NCI-H1930 (cell line): ENCODE measurements around the gene RANBP1.

Experiments
- DNase-seq, 2 experiments: peaks; one replicate each; lab custom pipeline; 2025; lab: John Stamatoyannopoulos, UW

RANBP1 gene

GRCh38 chr22:20123366-20124082 is 7.6 kb downstream of the RANBP1 start:
- DNase-seq, result no peak

DNA sequence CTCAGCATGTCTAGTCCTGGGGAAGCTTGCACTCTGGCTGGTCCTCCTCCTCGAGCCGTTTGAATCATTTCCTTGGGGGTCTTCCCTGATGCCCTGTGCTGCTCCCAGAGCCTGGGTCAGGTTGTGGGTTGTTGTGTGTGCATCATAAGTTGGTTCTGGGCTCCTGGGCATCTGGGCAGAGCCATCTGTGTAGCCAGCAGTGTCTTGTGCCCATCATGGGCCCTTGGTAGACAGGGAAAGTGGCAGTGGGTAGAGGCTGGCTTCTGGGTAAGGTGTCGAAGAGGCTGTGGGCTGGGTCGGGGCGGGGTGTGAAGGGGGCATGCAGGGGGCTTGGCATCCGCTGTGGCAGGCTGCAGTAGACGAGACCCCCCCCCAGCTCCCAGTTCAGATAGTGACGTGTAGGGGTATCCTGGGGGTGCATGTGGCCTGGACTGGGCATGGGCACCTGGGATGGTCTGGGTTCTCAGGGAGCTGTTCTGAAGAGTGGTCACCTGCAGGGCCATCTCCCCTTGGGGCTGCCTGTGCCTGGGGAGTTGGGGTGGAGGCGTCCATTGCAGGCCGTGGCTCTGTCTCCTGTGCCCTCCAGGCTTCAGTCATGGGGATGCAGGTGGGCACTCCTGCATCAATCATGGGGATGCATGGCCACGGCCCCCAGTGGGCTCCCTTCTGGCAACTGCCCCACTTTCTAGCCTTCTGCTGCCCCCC is 8.3 kb downstream of the RANBP1 start:
- no peak for DNase-seq

GRCh38 chr22:20125201-20126174 is 9.6 kb downstream of the RANBP1 start:
- no peak for DNase-seq

GRCh38 chr22:20126284-20127029 is 10.6 kb downstream of the RANBP1 start:
- DNase-seq, result no peak

DNA sequence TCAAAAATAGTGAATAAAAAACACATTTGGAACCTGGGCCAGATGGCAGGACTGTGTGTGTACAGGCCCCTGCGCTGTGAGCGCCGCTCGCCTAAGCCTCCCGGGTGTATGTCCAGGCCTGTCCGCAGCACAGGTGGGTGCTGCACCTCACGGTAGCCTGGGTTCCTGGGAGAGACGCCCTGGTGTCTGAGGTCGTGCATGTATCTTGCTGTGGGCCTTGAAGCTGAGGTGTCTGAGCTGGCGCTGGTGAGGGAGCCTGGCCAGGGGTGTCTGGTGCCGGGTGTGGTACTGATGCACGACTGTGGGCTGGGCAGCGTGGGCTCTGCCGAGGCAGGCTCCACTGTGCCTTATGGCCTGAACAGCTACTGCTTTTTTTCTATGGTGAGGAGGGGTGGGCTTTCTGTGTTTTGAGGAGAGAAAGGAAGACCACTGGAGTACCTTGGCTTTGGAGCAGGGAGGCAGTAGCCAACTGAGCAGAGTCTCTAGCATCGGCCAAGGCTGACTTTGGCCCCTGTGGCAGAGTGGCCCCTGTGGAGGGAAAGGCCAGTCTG is 11.5 kb downstream of the RANBP1 start:
- DNase-seq, result no peak

- DNase-seq, result no peak
Observed at GRCh38 chr22:20127869-20128618, 12.1 kb downstream of the RANBP1 start.

DNA sequence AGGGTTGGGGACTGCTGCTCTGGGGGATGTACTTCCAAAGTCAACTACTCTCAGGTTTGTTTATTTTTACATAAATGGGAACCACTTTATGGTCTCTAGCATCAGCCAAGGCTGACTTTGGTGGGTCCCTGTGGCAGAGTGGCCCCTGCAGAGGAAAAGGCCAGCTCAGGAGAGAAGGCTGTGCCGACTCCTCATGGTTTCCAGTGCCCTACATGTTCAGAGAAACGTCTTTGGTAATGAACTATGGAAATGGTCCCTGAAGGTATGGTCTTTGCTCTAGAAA is 12.7 kb downstream of the RANBP1 start:
- no peak for DNase-seq

DNA sequence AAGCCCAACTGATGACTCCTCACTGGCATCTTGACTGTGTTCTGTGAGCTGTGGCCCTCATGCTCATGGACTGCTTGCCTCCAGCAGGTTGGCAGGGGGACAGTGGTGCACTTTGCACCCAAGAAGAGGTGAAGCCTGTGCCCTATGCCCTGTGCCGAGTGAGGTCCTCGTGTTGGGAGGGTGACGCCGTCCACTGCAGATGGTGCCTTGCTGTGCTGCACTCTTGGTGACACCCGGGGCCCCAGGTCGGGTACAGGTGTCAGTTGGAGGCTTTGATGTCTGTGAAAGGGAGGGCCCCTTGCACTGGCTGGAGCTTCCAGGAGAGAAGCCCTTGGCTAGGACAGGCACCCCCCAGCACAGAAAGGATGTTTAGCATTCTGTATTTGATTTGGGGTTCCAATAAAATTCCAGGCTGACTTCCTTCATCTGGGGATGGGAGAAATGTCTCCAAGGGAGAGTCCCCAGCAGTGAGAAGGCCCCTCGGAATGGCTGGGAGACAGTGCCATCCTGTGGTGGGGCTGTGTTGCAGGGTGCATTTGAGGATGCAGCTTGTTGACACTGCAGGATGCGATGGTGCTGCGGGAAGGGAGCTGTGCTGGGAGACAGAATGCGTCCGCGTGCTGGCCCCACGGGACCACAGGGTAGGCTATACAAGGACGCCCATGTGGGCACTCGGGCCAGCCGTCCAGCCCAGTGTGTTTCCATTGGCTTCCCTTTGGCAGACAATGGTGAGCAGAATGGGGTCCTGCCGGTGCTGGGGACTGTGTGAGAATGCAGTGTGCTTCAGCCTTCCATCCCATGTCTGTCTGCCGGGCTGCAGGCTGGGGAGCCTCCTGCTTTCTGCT is 13.2 kb downstream of the RANBP1 start:
- peak in 1 of 2 experiments; percentile 15 for DNase-seq

GRCh38 chr22:20129747-20130014 is 13.8 kb downstream of the RANBP1 start:
- DNase-seq, result no peak

GRCh38 chr22:20130319-20130718 is 14.4 kb downstream of the RANBP1 start:
- no peak for DNase-seq

GRCh38 chr22:20130731-20131596 is 15.1 kb downstream of the RANBP1 start:
- peak in 1 of 2 experiments; percentile 37 for DNase-seq

GRCh38 chr22:20131597-20131858 is 15.6 kb downstream of the RANBP1 start, which contains the start of gene ZDHHC8:
Gene ZDHHC8, plus strand, starts transcription at chr22:20131804. Its CDS starts 144 bp downstream, at chr22:20131948.
- no peak for DNase-seq

GRCh38 chr22:20131859-20132685 is 16.2 kb downstream of the RANBP1 start:
- DNase-seq, result no peak

- no peak for DNase-seq
Observed at GRCh38 chr22:20132686-20133246, 16.9 kb downstream of the RANBP1 start.

DNA sequence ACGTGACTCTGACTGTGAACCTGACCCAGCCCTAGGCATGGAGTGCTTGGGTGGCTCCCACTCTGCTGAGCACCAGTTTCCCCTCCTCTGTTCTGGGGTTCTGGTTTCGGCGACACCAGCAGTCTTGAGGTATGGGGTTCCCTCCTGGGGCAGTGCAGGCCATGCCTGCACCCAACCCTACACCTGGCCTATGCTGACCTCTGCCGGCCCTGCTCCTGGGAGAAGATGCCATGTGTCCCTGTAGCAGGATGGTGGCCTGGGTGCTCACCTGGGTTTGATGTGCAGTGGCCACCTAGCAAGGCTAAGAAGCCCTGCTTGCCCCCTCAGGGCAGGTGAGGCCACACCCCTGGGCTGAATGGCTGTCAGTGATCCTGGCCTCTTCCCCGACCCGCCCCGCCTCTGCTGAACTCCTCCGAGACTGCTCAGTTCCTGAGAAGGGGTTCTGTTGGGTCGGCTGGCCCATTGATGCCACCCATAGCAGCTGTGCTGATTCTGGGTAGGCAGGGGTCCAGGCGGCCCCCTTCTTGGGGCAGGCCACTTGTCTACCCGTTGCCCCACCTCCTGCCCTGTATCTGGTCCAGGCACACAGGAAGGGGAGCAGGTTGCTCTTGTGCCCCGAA is 18.1 kb downstream of the RANBP1 start:
- DNase-seq, result no peak

GRCh38 chr22:20135265-20135664 is 19.4 kb downstream of the RANBP1 start:
- no peak for DNase-seq

GRCh38 chr22:20135806-20136602 is 20.1 kb downstream of the RANBP1 start:
- no peak for DNase-seq
